K562 (cell line): ENCODE measurements around the gene RTF1. TPM values are rescaled to one million over a fixed set of nuclear protein-coding genes. Genes with fewer than 3 reads are reported as not detected.

Source experiments
- ATF3 ChIP-seq, 2 experiments: fragments of 450-650 bp in 1 of 2; sonication (generic) in 1 of 2; formaldehyde crosslinking in 1 of 2; IDR thresholded peaks in 1 of 2; conservative IDR thresholded peaks in 1 of 2; 2 replicates each; pipeline versions ENCODE4 v1.6.1 to v1.8.1; 2016 to 2023; ENCODE audit warnings: mild to moderate bottlenecking in 2 of 2, moderate library complexity in 2 of 2, inconsistent platforms in 1 of 2, missing genetic modification reagents in 1 of 2
- CBX2 ChIP-seq: fragments of 200-600 bp; sonication (generic); IDR thresholded peaks from one replicate; pipeline ENCODE4 v1.6.1; 2012; ENCODE audit warnings: mild to moderate bottlenecking, low read length, inconsistent platforms; ENCODE audit not compliant: insufficient read depth, poor library complexity, severe bottlenecking
- MEF2D ChIP-seq: conservative IDR thresholded peaks from 2 replicates; pipeline ENCODE4 v1.6.1; 2016; ENCODE audit warnings: low read depth, missing genetic modification characterization, missing compliant biosample characterization
- MTA1 ChIP-seq: fragments of 450-650 bp; IDR thresholded peaks from 2 replicates; pipeline ENCODE4 v1.6.1; 2017; ENCODE audit warnings: borderline replicate concordance
- MYC ChIP-seq, 2 experiments: fragments of 250-450 bp in 1 of 2; sonication (Bioruptor Pico) in 1 of 2; IDR thresholded peaks; 2 replicates each; pipeline versions ENCODE4 v1.5.1 to v1.6.1; 2012 to 2021; ENCODE audit warnings: low read depth in 2 of 2, borderline replicate concordance in 1 of 2, improper control_type of control experiment in 1 of 2, low read length in 1 of 2, mild to moderate bottlenecking in 1 of 2, moderate library complexity in 1 of 2
- NFE2L1 ChIP-seq: fragments of 450-650 bp; IDR thresholded peaks from 2 replicates; pipeline ENCODE4 v1.6.1; 2016; ENCODE audit warnings: missing genetic modification characterization, low read depth, mild to moderate bottlenecking, missing compliant biosample characterization, moderate library complexity, borderline replicate concordance
- NR2C2 ChIP-seq, 2 experiments: fragments of 200-800 bp in 1 of 2; sonication (Bioruptor generic) in 1 of 2; sonication (generic) in 1 of 2; formaldehyde crosslinking in 1 of 2; IDR thresholded peaks; 2 replicates each; pipeline versions ENCODE4 v1.6.1 to v1.8.0; 2016 to 2022; ENCODE audit warnings: mild to moderate bottlenecking in 1 of 2, missing compliant biosample characterization in 1 of 2, missing genetic modification characterization in 1 of 2, missing genetic modification reagents in 1 of 2
- OTX1 ChIP-seq: fragments of 450-650 bp; formaldehyde crosslinking; IDR thresholded peaks from 2 replicates; pipeline ENCODE4 v1.4.0; 2022; ENCODE audit warnings: mild to moderate bottlenecking
- POLR3A ChIP-seq: IDR thresholded peaks from 2 replicates; pipeline ENCODE4 v1.6.1; 2011; ENCODE audit warnings: borderline replicate concordance, mild to moderate bottlenecking, moderate library complexity; ENCODE audit not compliant: insufficient read length, insufficient read depth; ENCODE audit errors: extremely low read depth
- SIX5 ChIP-seq, 2 experiments: IDR thresholded peaks; 2 replicates each; pipeline ENCODE4 v1.6.1; 2011; ENCODE audit warnings: low read length in 2 of 2, borderline replicate concordance in 1 of 2, low read depth in 1 of 2, mild to moderate bottlenecking in 1 of 2, moderate library complexity in 1 of 2; ENCODE audit not compliant: insufficient read depth in 1 of 2
- TFAM ChIP-seq: fragments of 250-450 bp; sonication (Bioruptor Pico); conservative IDR thresholded peaks from 2 replicates; pipeline ENCODE4 v1.5.0; 2021; ENCODE audit warnings: mild to moderate bottlenecking, moderate library complexity
- ZKSCAN8 ChIP-seq: fragments of 200-800 bp; sonication (Bioruptor generic); IDR thresholded peaks from 2 replicates; pipeline ENCODE4 v1.6.1; 2016; ENCODE audit warnings: missing genetic modification characterization, missing compliant biosample characterization
- ZNF232 ChIP-seq: sonication (generic); formaldehyde crosslinking; IDR thresholded peaks from 2 replicates; pipeline ENCODE4 v1.8.0; 2022; ENCODE audit warnings: mild to moderate bottlenecking, missing genetic modification reagents
- ZNF3 ChIP-seq: fragments of 250-450 bp; sonication (Bioruptor Pico); IDR thresholded peaks from 2 replicates; pipeline ENCODE4 v1.5.0; 2021; ENCODE audit warnings: mild to moderate bottlenecking, moderate library complexity
- ZNF644 ChIP-seq: fragments of 200-800 bp; sonication (Bioruptor generic); IDR thresholded peaks from 2 replicates; pipeline ENCODE4 v1.6.1; 2016; ENCODE audit warnings: low read depth, missing genetic modification characterization, missing compliant biosample characterization
- ZNF778 ChIP-seq: fragments of 450-650 bp; formaldehyde crosslinking; IDR thresholded peaks from 2 replicates; pipeline ENCODE4 v1.4.0; 2020; ENCODE audit warnings: mild to moderate bottlenecking, moderate library complexity
- polyA plus RNA-seq, 8 experiments: library from polyadenylated mRNA; depleted of rRNA in 4 of 8; stranded (reverse) in 5 of 8; unstranded in 3 of 8; fragments of >200 nt; fragmentation: Nextera tagmentation in 2 of 8; fragmentation: Illumina TruSeq in 1 of 8; extraction: Ambion mirVana in 2 of 8; extraction: Trizol in 1 of 8; gene quantifications; 2 replicates each; pipeline versions ENCODE4 v1.2.1 to v1.2.3, GENCODE V29; 2011 to 2014; ENCODE audit warnings: inconsistent platforms in 1 of 8, missing spikeins in 1 of 8
- total RNA-seq, 7 experiments: library from RNA; depleted of rRNA in 6 of 7; stranded (reverse); fragments of >200 nt in 6 of 7; fragmentation: Illumina TruSeq in 2 of 7; extraction: Trizol in 2 of 7; gene quantifications; 2 replicates each; pipeline versions ENCODE4 v1.2.1 to v1.2.3, GENCODE V29; 2011 to 2021; ENCODE audit warnings: low replicate concordance in 1 of 7
- TF ChIP-seq, protein P1 (sequence below): fragments of 200-800 bp; sonication (Bioruptor generic); IDR thresholded peaks from 2 replicates; pipeline ENCODE4 v1.6.1; 2016; ENCODE audit warnings: missing genetic modification characterization, missing compliant biosample characterization
- TF ChIP-seq, protein P2 (sequence below): fragments of 250-450 bp; sonication (Bioruptor Pico); IDR thresholded peaks from 2 replicates; pipeline ENCODE4 v1.5.0; 2020; ENCODE audit warnings: mild to moderate bottlenecking

RTF1 gene
- total and polyA plus RNA-seq, 9 of the 15 experiments (the other 6 are each of a cell fraction or from before 2014, with no cell fraction given) = 7.6 to 69.5 (median 31.5) TPM

DNA sequence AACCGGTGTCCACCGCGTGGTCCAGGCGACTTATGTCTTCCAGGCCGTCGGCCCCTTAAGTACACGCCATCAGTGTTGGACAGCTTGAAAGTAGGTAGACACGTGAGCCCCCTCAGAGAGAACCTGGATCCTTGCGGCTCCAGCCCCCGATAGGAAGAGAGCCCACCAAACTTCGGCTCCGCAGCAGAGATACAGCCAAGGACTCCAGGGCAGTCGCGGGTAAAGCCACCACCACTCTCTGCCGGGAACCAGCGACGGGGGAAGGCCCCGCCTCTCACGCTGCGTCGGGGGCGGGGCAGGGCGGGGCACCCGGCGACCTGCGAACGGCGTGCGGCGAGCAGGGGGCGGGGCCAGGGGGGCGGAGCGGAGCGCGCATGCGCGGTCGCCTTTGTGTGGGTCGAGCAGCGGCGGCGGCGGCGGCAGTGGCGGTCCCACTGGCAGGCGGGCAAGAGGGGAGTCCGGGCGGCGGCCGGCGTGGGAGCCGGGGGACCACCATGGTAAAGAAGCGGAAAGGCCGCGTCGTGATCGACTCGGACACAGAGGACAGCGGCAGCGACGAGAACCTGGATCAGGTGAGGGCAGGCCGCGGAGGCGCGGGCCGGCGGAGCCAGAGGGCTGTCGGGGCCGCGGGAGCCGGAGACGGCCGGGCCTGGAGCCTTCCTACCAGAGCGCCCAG is at the start of gene RTF1 (continued):
- TF ChIP-seq, protein P1, sequence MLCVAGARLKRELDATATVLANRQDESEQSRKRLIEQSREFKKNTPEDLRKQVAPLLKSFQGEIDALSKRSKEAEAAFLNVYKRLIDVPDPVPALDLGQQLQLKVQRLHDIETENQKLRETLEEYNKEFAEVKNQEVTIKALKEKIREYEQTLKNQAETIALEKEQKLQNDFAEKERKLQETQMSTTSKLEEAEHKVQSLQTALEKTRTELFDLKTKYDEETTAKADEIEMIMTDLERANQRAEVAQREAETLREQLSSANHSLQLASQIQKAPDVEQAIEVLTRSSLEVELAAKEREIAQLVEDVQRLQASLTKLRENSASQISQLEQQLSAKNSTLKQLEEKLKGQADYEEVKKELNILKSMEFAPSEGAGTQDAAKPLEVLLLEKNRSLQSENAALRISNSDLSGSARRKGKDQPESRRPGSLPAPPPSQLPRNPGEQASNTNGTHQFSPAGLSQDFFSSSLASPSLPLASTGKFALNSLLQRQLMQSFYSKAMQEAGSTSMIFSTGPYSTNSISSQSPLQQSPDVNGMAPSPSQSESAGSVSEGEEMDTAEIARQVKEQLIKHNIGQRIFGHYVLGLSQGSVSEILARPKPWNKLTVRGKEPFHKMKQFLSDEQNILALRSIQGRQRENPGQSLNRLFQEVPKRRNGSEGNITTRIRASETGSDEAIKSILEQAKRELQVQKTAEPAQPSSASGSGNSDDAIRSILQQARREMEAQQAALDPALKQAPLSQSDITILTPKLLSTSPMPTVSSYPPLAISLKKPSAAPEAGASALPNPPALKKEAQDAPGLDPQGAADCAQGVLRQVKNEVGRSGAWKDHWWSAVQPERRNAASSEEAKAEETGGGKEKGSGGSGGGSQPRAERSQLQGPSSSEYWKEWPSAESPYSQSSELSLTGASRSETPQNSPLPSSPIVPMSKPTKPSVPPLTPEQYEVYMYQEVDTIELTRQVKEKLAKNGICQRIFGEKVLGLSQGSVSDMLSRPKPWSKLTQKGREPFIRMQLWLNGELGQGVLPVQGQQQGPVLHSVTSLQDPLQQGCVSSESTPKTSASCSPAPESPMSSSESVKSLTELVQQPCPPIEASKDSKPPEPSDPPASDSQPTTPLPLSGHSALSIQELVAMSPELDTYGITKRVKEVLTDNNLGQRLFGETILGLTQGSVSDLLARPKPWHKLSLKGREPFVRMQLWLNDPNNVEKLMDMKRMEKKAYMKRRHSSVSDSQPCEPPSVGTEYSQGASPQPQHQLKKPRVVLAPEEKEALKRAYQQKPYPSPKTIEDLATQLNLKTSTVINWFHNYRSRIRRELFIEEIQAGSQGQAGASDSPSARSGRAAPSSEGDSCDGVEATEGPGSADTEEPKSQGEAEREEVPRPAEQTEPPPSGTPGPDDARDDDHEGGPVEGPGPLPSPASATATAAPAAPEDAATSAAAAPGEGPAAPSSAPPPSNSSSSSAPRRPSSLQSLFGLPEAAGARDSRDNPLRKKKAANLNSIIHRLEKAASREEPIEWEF (CRISPR knock-in tag) = no peak
- TF ChIP-seq MYC (IDR thresholded peaks at IDR 0.05; ENCODE audit: low read depth, low read length) = peak; percentile 98
- TF ChIP-seq MYC (CRISPR knock-in tag; IDR thresholded peaks at IDR 0.05; ENCODE audit: borderline replicate concordance, low read depth) = peak; percentile 95; the same call in 1 of the 2 replicates
- no peak for TF ChIP-seq TFAM (CRISPR knock-in tag)
- TF ChIP-seq NFE2L1 = no peak
- TF ChIP-seq ZNF232 (CRISPR knock-in tag) = 0 out of 2 replicates have a peak, but pooled peaks have one; percentile 39
- TF ChIP-seq, protein P2, sequence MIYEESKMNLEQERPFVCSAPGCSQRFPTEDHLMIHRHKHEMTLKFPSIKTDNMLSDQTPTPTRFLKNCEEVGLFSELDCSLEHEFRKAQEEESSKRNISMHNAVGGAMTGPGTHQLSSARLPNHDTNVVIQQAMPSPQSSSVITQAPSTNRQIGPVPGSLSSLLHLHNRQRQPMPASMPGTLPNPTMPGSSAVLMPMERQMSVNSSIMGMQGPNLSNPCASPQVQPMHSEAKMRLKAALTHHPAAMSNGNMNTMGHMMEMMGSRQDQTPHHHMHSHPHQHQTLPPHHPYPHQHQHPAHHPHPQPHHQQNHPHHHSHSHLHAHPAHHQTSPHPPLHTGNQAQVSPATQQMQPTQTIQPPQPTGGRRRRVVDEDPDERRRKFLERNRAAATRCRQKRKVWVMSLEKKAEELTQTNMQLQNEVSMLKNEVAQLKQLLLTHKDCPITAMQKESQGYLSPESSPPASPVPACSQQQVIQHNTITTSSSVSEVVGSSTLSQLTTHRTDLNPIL = no peak
- TF ChIP-seq POLR3A = no peak
- TF ChIP-seq ZNF3 (CRISPR knock-in tag) = no peak
- TF ChIP-seq ZKSCAN8 (CRISPR knock-in tag) = no peak
- no peak for TF ChIP-seq MEF2D (tag)
- no peak for TF ChIP-seq ZNF778 (CRISPR knock-in tag)
- TF ChIP-seq SIX5 (IDR thresholded peaks at IDR 0.05; ENCODE audit: borderline replicate concordance in 1 of 2, insufficient read depth in 1 of 2, low read depth in 1 of 2, low read length in 2 of 2) = no peak
- peak; percentile 97 for TF ChIP-seq MTA1
- no peak for TF ChIP-seq OTX1 (CRISPR knock-in tag)
- TF ChIP-seq ATF3 (IDR thresholded peaks at IDR 0.05) = no peak
- no peak for TF ChIP-seq ATF3 (CRISPR knock-in tag; conservative IDR thresholded peaks at IDR 0.05)
- TF ChIP-seq ZNF644 (tag) = no peak
- no peak for TF ChIP-seq CBX2
- no peak for TF ChIP-seq NR2C2 (CRISPR knock-in tag; IDR thresholded peaks at IDR 0.05)
- TF ChIP-seq NR2C2 (tag; IDR thresholded peaks at IDR 0.05) = peak; percentile 71; the same call in 1 of the 2 replicates
